ACC112 (cell line): ENCODE results near the gene MCL1.
"Not testable (repeated sequence)": the region's sequence is repeated elsewhere in the genome, so short reads cannot be mapped to it uniquely, and the experiment has no call there.

Source experiments
- H2AFZ ChIP-seq: fragments of 200-600 bp; sonication (generic); one replicate; pipeline ENCODE4 v1.6.0; 2017; ENCODE audit warnings: antibody characterized with exemption, low read length; ENCODE audit not compliant: unreplicated experiment
- H3K27ac ChIP-seq: fragments of 200-600 bp; sonication (generic); 2 replicates; pipeline ENCODE4 v1.5.1; 2014; ENCODE audit warnings: low read depth, mild to moderate bottlenecking, antibody characterized with exemption, low read length, moderate library complexity
- H3K27me3 ChIP-seq: fragments of 200-600 bp; sonication (generic); 2 replicates; pipeline ENCODE4 v1.6.1; 2014; ENCODE audit warnings: mild to moderate bottlenecking, antibody characterized with exemption, low read length, moderate library complexity, mixed read lengths; ENCODE audit not compliant: insufficient read depth
- H3K36me3 ChIP-seq: fragments of 200-600 bp; sonication (generic); 2 replicates; pipeline ENCODE4 v1.6.1; 2016; ENCODE audit warnings: mild to moderate bottlenecking, antibody characterized with exemption, low read length, moderate library complexity, mixed read lengths; ENCODE audit not compliant: insufficient read depth
- H3K4me1 ChIP-seq: fragments of 200-600 bp; sonication (generic); one replicate; pipeline ENCODE4 v1.6.1; 2016; ENCODE audit warnings: low read length, mixed read lengths; ENCODE audit not compliant: insufficient read depth, unreplicated experiment, control insufficient read depth
- H3K4me3 ChIP-seq: fragments of 200-600 bp; sonication (generic); 2 replicates; pipeline ENCODE4 v1.5.1; 2014; ENCODE audit warnings: mild to moderate bottlenecking, low read depth, low read length
- H3K79me2 ChIP-seq: fragments of 200-600 bp; sonication (generic); one replicate; pipeline ENCODE4 v1.6.0; 2016; ENCODE audit warnings: low read length; ENCODE audit not compliant: control insufficient read depth, unreplicated experiment, insufficient read depth

Gene MCL1

DNA sequence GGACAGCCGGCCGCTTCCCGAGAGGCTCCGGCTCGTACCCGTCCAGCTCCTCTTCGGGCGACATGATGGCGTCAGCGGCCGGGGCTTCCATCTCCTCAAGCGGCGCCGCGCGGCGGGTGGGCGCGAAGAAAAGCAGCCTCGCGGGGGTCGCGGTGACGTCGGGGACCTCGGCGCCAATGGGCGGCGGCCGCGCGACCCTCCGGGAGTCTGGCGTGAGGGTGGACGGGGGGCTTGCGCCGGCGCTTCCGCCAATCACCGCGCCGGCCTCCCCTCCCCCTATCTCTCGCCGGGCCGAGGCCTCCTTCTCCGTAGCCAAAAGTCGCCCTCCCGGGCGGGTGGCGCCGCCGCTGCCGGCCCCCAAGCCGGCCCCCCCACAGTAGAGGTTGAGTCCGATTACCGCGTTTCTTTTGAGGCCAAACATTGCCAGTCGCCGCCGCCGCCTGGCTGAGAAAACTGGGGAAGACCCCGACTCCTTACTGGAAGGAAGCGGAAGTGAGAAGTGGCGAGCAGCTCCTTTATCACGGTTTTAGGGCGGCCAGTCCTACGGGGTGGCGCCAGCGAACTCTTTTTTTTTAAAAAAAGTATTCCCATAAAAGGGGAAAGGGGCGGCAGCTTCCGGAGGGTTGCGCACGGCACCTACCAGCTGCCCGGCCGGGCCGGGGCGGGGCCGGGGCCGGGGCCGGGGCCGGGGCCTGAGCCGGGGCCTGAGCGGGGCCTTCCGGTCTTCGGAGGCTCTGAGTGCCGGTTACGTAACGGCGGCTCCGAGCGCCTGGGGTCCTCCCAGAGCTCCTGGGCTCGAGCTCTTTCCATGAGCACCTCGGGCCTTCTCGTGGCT, at the start of gene MCL1:
Gene MCL1 (minus strand): TSS at position 501 of the 835 bp plus-strand sequence. CDS start 80 bp downstream, at position 421.
- Histone ChIP-seq H3K4me1 (peaks cover 19% of the 10 kb centered on the region), H3K27ac (peak within 1 kb of the TSS; percentile 100), H3K36me3 (peaks cover 49% of the 10 kb centered on the region), H3K27me3 (no peaks in the 10 kb centered on the region), H3K4me3 (peak within 1 kb of the TSS; percentile 97), H3K79me2 (peaks cover 65% of the 10 kb centered on the region), H2AFZ (no peak within 1 kb of the TSS)

DNA sequence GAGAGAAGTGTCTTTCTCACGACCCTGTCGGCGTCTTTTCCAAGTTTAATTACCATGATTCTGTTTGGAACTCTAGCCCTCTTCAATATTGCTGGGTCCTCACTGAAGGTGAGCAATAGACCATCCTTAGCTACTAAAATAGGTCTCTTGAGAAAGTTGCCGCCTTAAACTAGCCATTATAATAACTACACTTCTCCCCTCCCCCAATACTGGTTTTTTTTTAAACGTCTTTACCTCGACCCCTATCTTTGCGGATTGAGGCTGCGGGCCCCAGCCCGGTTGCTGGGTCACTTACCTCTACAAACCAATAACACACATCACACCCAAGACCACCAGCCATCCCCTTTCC, 49.3 kb upstream of the MCL1 start:
- peak overlapping the region; percentile 51 for H2AFZ ChIP-seq
- H3K4me1 ChIP-seq = peaks cover 16% of the 10 kb centered on the region
- peak overlapping the region; percentile 85 for H3K4me3 ChIP-seq
- H3K27ac ChIP-seq = peak overlapping the region; percentile 80
- no peaks in the 10 kb centered on the region for H3K27me3 ChIP-seq
- H3K36me3 ChIP-seq = peaks cover 12% of the 10 kb centered on the region
- peaks cover 34% of the 10 kb centered on the region for H3K79me2 ChIP-seq

DNA sequence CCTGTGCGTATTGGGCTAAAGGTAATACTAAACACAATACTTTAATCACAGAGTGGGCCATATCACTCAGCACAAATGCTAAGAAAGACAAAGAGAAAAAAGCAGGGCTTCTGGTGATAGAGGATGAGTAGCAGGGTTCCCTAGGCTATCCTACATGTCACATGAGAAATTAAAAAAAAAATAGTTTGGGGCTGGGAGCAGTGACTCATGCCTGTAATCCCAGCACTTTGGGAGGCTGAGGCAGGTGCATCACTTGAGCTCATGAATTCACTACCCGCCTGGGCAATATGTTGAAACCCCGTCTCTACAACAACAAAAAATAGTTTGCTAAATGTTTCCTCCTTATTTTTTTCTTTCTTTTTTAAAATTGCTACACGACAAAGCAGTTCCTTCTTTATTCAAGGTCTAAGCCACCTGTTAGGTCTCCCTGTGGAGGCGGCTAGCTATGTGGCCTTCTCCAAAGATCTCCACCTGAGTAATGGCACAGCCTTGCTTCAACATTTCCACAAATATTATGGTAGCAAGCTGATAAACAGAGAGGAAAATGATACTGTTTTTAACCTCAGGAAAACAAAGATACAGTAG, 48.5 kb upstream of the MCL1 start:
- Histone ChIP-seq H3K27me3 (no peaks in the 10 kb centered on the region), H3K4me3 (peak overlapping the region; percentile 85), H3K36me3 (peaks cover 13% of the 10 kb centered on the region), H2AFZ (no peak overlapping the region), H3K27ac (peak overlapping the region; percentile 80; the same call in 1 of the 2 replicates), H3K79me2 (peaks cover 35% of the 10 kb centered on the region), H3K4me1 (peaks cover 20% of the 10 kb centered on the region)

DNA sequence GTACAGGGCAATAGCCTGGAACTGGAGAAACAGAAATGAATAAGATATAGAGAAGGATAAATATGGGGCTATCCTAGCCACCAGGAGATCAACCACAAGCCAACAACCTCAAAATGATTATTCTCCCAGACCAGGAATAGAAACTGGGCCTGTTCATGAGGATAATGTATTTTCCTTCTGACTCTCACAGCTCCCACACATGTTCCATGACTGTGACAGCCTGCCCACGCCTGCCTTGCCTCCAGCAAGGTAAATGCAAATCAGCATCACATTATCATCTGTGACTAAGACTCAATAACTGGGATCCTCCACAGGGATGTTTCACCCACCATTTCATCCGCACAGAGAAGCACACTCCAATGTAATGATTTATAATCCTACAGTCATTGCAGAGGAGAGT, 46.7 kb upstream of the MCL1 start:
- Histone ChIP-seq H3K27me3 (no peaks in the 10 kb centered on the region), H3K4me3 (no peak overlapping the region), H2AFZ (no peak overlapping the region), H3K27ac (no peak overlapping the region), H3K79me2 (peaks cover 35% of the 10 kb centered on the region), H3K4me1 (peaks cover 34% of the 10 kb centered on the region), H3K36me3 (peaks cover 16% of the 10 kb centered on the region)

DNA sequence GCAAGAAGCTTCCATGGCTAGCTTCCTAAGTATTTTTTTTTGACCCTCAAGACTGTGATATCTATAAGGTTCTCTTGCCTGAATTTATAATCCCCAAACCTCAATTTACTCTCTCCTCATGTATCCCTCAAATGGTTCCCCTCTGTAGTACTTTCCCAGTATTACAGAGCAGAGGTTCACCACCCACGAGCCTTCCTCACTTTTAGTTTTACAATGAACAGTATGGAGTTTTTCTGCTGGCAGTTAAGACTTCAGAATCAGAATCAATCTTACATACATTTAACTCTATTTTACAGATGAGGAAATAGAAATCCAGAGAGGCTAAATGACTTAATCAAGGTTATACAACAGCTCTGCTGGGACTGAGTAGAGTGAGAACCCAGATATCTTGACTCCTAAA, 45.1 kb upstream of the MCL1 start:
- H3K4me3 ChIP-seq, H3K27ac ChIP-seq, H3K27me3 ChIP-seq, H2AFZ ChIP-seq: not testable (repeated sequence)
- Histone ChIP-seq H3K4me1 (peaks cover 43% of the 10 kb centered on the region), H3K36me3 (peaks cover 19% of the 10 kb centered on the region), H3K79me2 (peaks cover 30% of the 10 kb centered on the region)

DNA sequence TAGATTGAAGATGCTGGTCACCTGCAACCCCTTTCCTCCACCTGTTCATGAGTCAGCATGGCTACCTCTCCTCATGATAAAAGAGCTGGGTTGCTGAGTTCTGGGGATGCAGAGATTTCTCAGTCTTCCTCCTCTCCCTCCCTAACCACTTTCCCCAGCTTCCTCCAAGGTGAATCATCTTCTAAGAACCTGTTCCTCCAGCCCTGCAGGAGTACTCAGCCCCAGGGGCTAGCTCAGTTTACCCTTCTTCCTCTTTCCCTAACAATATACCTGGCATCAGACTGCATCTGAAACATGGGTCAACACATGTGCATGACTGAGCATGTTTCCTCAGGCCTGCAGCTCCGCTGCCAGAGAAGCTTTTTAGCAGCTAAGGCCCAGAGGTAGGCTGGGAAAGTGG, 44.7 kb upstream of the MCL1 start:
- H3K27me3 ChIP-seq, H3K27ac ChIP-seq, H2AFZ ChIP-seq, H3K4me3 ChIP-seq: not testable (repeated sequence)
- peaks cover 30% of the 10 kb centered on the region for H3K79me2 ChIP-seq
- peaks cover 19% of the 10 kb centered on the region for H3K36me3 ChIP-seq
- peaks cover 47% of the 10 kb centered on the region for H3K4me1 ChIP-seq

DNA sequence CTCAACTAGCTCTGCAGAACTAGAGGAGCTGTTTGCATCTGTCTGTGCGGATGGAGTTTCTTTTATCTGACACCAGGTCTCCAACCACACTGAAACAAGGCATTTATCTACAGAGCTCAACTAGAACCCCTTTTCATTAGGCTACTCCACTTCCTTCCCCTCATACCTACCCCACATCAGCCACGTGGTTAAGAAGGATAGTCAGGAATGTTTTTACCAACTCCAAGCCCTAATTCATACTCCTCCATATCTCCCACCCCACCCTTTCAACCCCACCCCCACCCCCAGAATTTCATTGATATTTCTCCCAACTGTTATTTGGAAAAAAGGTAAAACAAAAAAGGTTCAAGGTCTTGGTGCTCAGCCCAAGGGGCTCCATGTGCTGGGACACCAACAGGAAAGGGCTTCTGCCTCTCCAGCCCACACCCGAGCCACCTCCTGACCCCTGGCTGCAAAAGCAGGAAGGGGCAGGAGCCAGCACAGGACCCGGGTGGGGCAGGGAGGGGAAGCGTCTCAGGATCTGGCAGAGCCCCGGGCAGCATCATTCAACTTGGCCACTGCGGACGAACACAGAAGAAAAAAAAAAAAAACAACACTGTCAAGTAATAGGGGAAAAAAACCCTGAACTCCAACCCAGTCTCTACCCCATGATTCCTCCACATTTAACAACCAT, 43.0 kb upstream of the MCL1 start:
- H3K27me3 ChIP-seq = no peaks in the 10 kb centered on the region
- peaks cover 15% of the 10 kb centered on the region for H3K79me2 ChIP-seq
- H2AFZ ChIP-seq = no peak overlapping the region
- H3K4me1 ChIP-seq = peaks cover 39% of the 10 kb centered on the region
- no peak overlapping the region for H3K4me3 ChIP-seq
- H3K36me3 ChIP-seq = peaks cover 20% of the 10 kb centered on the region
- peak overlapping the region; percentile 88 for H3K27ac ChIP-seq

DNA sequence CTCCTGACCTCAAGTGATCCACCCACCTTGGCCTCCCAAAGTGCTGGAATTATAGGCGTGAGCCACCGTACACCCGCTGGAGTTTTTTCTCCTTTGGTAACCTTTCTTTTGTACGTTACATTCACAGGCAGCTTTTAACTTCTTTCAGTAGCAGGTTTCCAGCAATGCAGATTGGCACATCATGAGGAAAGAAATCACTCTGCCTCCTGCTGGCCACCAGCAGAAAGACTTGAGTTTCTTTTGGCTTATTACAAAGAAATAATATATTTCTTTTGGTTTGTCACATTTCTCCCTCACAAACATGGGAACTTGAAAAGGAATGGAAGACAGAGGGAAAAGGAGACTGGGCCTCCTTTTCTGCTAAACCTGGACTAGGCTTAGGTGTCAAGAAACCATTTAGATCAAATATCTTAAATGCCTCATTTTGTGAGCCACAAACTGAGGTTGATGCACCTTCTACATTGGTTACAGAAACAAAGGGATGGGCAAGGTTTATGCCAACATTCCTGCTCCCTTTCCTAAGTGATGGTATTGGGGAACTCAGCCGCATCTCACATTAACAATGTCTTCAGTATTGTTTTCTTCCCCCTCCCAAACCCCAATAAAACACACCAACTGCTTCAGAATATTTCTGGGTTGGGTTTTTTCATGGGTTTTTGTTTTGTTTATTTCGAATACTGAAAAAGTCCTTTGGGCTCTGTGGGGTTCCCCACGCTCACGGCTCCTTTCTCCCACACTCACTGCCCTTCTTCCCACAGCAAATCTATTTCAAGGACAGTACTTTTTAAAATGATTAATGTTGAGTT, 42.3 kb upstream of the MCL1 start:
- Histone ChIP-seq H2AFZ (no peak overlapping the region), H3K79me2 (peaks cover 8% of the 10 kb centered on the region), H3K4me1 (peaks cover 39% of the 10 kb centered on the region), H3K4me3 (no peak overlapping the region), H3K27ac (peak overlapping the region; percentile 88), H3K36me3 (peaks cover 20% of the 10 kb centered on the region), H3K27me3 (no peaks in the 10 kb centered on the region)

DNA sequence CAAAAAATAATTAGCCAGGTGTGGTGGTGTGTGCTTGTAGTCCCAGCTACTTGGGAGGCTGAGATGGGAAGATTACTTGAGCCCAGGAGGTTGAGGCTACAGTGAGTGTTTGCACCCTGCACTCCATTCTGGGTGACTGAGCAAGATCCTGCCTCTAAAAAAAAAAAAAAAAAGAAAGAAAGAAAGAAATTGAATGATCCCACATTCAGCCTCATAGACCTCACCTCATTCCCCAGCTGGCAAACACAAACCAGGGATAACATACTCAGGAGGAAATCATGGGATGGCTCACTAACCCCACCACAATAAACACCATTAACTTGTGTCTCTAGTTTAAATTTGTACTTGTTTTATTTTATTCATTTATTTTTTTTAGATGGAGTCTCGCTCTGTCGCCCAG, 41.5 kb upstream of the MCL1 start:
- H3K36me3 ChIP-seq = peaks cover 22% of the 10 kb centered on the region
- H3K27ac ChIP-seq = peak overlapping the region; percentile 88
- H3K79me2 ChIP-seq = peaks cover 8% of the 10 kb centered on the region

More for the DNA sequence above, 41.5 kb upstream of the MCL1 start:
- Histone ChIP-seq H3K4me1 (peaks cover 39% of the 10 kb centered on the region), H3K4me3 (no peak overlapping the region), H2AFZ (no peak overlapping the region), H3K27me3 (no peaks in the 10 kb centered on the region)
